PFSK-1 (cell line): Measurements from ENCODE around the gene FHL3.

Experiments
- FOXP2 ChIP-seq: optimal IDR thresholded peaks from 2 replicates; pipeline ENCODE3; 2011; ENCODE audit warnings: borderline replicate concordance, control low read depth, inconsistent platforms; ENCODE audit not compliant: insufficient read depth; ENCODE audit errors: extremely low read length, extremely low read depth
- POLR2AphosphoS5 ChIP-seq: IDR thresholded peaks from 2 replicates; pipeline ENCODE4 v1.6.1; 2012; ENCODE audit warnings: low read depth, mild to moderate bottlenecking, control low read depth, low read length, moderate library complexity
- REST ChIP-seq, 2 experiments: IDR thresholded peaks; 2 replicates each; pipeline versions ENCODE4 v1.6.1 to v1.8.0; 2011 to 2012; ENCODE audit warnings: low read depth in 2 of 2, low read length in 2 of 2, control low read depth in 1 of 2, inconsistent platforms in 1 of 2, mild to moderate bottlenecking in 1 of 2, moderate library complexity in 1 of 2; ENCODE audit not compliant: insufficient read depth in 1 of 2

GRCh38 chr1:38029081-38029681 lies 23.9 kb upstream of the FHL3 start:
- TF ChIP-seq POLR2AphosphoS5 = no peak; the same call in 1 of the 2 replicates
- TF ChIP-seq REST (IDR thresholded peaks at IDR 0.05; ENCODE audit: insufficient read depth in 1 of 2, low read depth in 2 of 2, low read length in 2 of 2) = no peak
- TF ChIP-seq FOXP2 = no peak
